ENCODE results near the gene ZNF322. TPM values are rescaled to one million over a fixed set of nuclear protein-coding genes. Genes with fewer than 3 reads are reported as not detected.
"Not testable (repeated sequence)": the region's sequence is repeated elsewhere in the genome, so short reads cannot be mapped to it uniquely, and the experiment has no call there.

ZNF322 gene
- total and polyA plus RNA-seq, 9 donors, result 12.9 to 23.0 (median 16.7) TPM

- not testable (repeated sequence) for H3K36me3 ChIP-seq (ENCODE audit: control insufficient read depth, insufficient read depth, low read length); H3K4me3 ChIP-seq (ENCODE audit: low read length); H3K9me3 ChIP-seq (replicated peaks; ENCODE audit: control insufficient read depth, low read depth, low read length); H3K27me3 ChIP-seq (ENCODE audit: control insufficient read depth, insufficient read depth, low read length); DNase-seq; H3K27ac ChIP-seq (ENCODE audit: low read length); H3K4me1 ChIP-seq (ENCODE audit: control insufficient read depth, insufficient read depth, low read length)
- no CpG with 5 or more reads among the region's 7 CpGs for WGBS (ENCODE audit: insufficient coverage)
Measured at GRCh38 chr6:26670558-26670957, 11.0 kb upstream of the ZNF322 start.

- WGBS (ENCODE audit: insufficient coverage), result 93% methylated on average over 4 of the region's 6 CpGs
Measured at GRCh38 chr6:26670003-26670402, 10.5 kb upstream of the ZNF322 start.

GRCh38 chr6:26660000-26660361 lies 435 bp upstream of the ZNF322 start:
- no peak for DNase-seq
- Histone ChIP-seq H3K27ac (ENCODE audit: low read length) (peak overlapping the region; percentile 88), H3K36me3 (ENCODE audit: control insufficient read depth, insufficient read depth, low read length) (peaks cover 6% of the 10 kb centered on the region), H3K4me1 (ENCODE audit: control insufficient read depth, insufficient read depth, low read length) (peaks cover 4% of the 10 kb centered on the region), H3K4me3 (ENCODE audit: low read length) (peak overlapping the region; percentile 76), H3K27me3 (ENCODE audit: control insufficient read depth, insufficient read depth, low read length) (peaks cover 8% of the 10 kb centered on the region), H3K9me3 (replicated peaks; ENCODE audit: control insufficient read depth, low read depth, low read length) (no peaks in the 10 kb centered on the region)
- 0% methylated on average over 5 of the region's 5 CpGs for WGBS (ENCODE audit: insufficient coverage)

More at GRCh38 chr6:26670003-26670402, 10.5 kb upstream of the ZNF322 start:
- DNase-seq; H3K27me3 ChIP-seq (ENCODE audit: control insufficient read depth, insufficient read depth, low read length); H3K4me3 ChIP-seq (ENCODE audit: low read length); H3K9me3 ChIP-seq (replicated peaks; ENCODE audit: control insufficient read depth, low read depth, low read length); H3K36me3 ChIP-seq (ENCODE audit: control insufficient read depth, insufficient read depth, low read length); H3K4me1 ChIP-seq (ENCODE audit: control insufficient read depth, insufficient read depth, low read length); H3K27ac ChIP-seq (ENCODE audit: low read length): not testable (repeated sequence)

- no peak for DNase-seq
- Histone ChIP-seq H3K27ac (ENCODE audit: low read length) (no peak overlapping the region), H3K36me3 (ENCODE audit: control insufficient read depth, insufficient read depth, low read length) (peaks cover 6% of the 10 kb centered on the region), H3K4me3 (ENCODE audit: low read length) (no peak overlapping the region), H3K9me3 (replicated peaks; ENCODE audit: control insufficient read depth, low read depth, low read length) (no peaks in the 10 kb centered on the region), H3K4me1 (ENCODE audit: control insufficient read depth, insufficient read depth, low read length) (peaks cover 4% of the 10 kb centered on the region), H3K27me3 (ENCODE audit: control insufficient read depth, insufficient read depth, low read length) (peaks cover 2% of the 10 kb centered on the region)
- WGBS (ENCODE audit: insufficient coverage), result 94% methylated on average over 3 of the region's 4 CpGs
Measured at GRCh38 chr6:26657256-26657655, 2.3 kb downstream of the ZNF322 start.

GRCh38 chr6:26653007-26653406 lies 6.5 kb downstream of the ZNF322 start:
- peaks cover 6% of the 10 kb centered on the region for H3K36me3 ChIP-seq (ENCODE audit: control insufficient read depth, insufficient read depth, low read length)
- DNase-seq, result no peak
- peaks cover 2% of the 10 kb centered on the region for H3K9me3 ChIP-seq (replicated peaks; ENCODE audit: control insufficient read depth, low read depth, low read length)
- H3K27me3 ChIP-seq (ENCODE audit: control insufficient read depth, insufficient read depth, low read length), result no peaks in the 10 kb centered on the region
- no CpG with 5 or more reads among the region's 5 CpGs for WGBS (ENCODE audit: insufficient coverage)
- H3K27ac ChIP-seq (ENCODE audit: low read length), result no peak overlapping the region
- H3K4me1 ChIP-seq (ENCODE audit: control insufficient read depth, insufficient read depth, low read length), result no peaks in the 10 kb centered on the region
- no peak overlapping the region for H3K4me3 ChIP-seq (ENCODE audit: low read length)

- Histone ChIP-seq H3K27ac (ENCODE audit: low read length) (no peak overlapping the region), H3K4me3 (ENCODE audit: low read length) (no peak overlapping the region), H3K4me1 (ENCODE audit: control insufficient read depth, insufficient read depth, low read length) (no peaks in the 10 kb centered on the region), H3K27me3 (ENCODE audit: control insufficient read depth, insufficient read depth, low read length) (no peaks in the 10 kb centered on the region), H3K9me3 (replicated peaks; ENCODE audit: control insufficient read depth, low read depth, low read length) (peaks cover 2% of the 10 kb centered on the region), H3K36me3 (ENCODE audit: control insufficient read depth, insufficient read depth, low read length) (peaks cover 3% of the 10 kb centered on the region)
- no peak for DNase-seq
Measured at GRCh38 chr6:26651133-26651781, 8.3 kb downstream of the ZNF322 start.

- H3K4me1 ChIP-seq (ENCODE audit: control insufficient read depth, insufficient read depth, low read length), result no peaks in the 10 kb centered on the region
- H3K36me3 ChIP-seq (ENCODE audit: control insufficient read depth, insufficient read depth, low read length), result peaks cover 20% of the 10 kb centered on the region
- H3K27me3 ChIP-seq (ENCODE audit: control insufficient read depth, insufficient read depth, low read length), result no peaks in the 10 kb centered on the region
- H3K27ac ChIP-seq (ENCODE audit: low read length), result no peak overlapping the region
- no peak for DNase-seq
- WGBS (ENCODE audit: insufficient coverage), result no CpG with 5 or more reads among the region's 1 CpG
- peaks cover 3% of the 10 kb centered on the region for H3K9me3 ChIP-seq (replicated peaks; ENCODE audit: control insufficient read depth, low read depth, low read length)
- H3K4me3 ChIP-seq (ENCODE audit: low read length), result no peak overlapping the region
Measured at GRCh38 chr6:26646074-26646473, 13.5 kb downstream of the ZNF322 start.

GRCh38 chr6:26640806-26641205 lies 18.7 kb downstream of the ZNF322 start:
- H3K36me3 ChIP-seq (ENCODE audit: control insufficient read depth, insufficient read depth, low read length), result peaks cover 34% of the 10 kb centered on the region
- WGBS (ENCODE audit: insufficient coverage), result no CpG with 5 or more reads among the region's 2 CpGs
- DNase-seq, result no peak

GRCh38 chr6:26629359-26629758 lies 30.2 kb downstream of the ZNF322 start:
- Histone ChIP-seq H3K27me3 (ENCODE audit: control insufficient read depth, insufficient read depth, low read length) (no peaks in the 10 kb centered on the region), H3K4me3 (ENCODE audit: low read length) (no peak overlapping the region)
- WGBS (ENCODE audit: insufficient coverage), result no CpG with 5 or more reads among the region's 1 CpG

More at GRCh38 chr6:26640806-26641205, 18.7 kb downstream of the ZNF322 start:
- H3K27me3 ChIP-seq (ENCODE audit: control insufficient read depth, insufficient read depth, low read length), result no peaks in the 10 kb centered on the region
- H3K4me1 ChIP-seq (ENCODE audit: control insufficient read depth, insufficient read depth, low read length), result no peaks in the 10 kb centered on the region
- H3K4me3 ChIP-seq (ENCODE audit: low read length), result no peak overlapping the region
- peaks cover 11% of the 10 kb centered on the region for H3K9me3 ChIP-seq (replicated peaks; ENCODE audit: control insufficient read depth, low read depth, low read length)
- H3K27ac ChIP-seq (ENCODE audit: low read length), result no peak overlapping the region

GRCh38 chr6:26627843-26628242 lies 31.7 kb downstream of the ZNF322 start:
- Histone ChIP-seq H3K27me3 (ENCODE audit: control insufficient read depth, insufficient read depth, low read length) (no peaks in the 10 kb centered on the region), H3K9me3 (replicated peaks; ENCODE audit: control insufficient read depth, low read depth, low read length) (peaks cover 3% of the 10 kb centered on the region), H3K36me3 (ENCODE audit: control insufficient read depth, insufficient read depth, low read length) (no peaks in the 10 kb centered on the region), H3K4me1 (ENCODE audit: control insufficient read depth, insufficient read depth, low read length) (no peaks in the 10 kb centered on the region), H3K27ac (ENCODE audit: low read length) (no peak overlapping the region), H3K4me3 (ENCODE audit: low read length) (no peak overlapping the region)
- no peak for DNase-seq
- WGBS (ENCODE audit: insufficient coverage), result no CpG with 5 or more reads among the region's 7 CpGs

More at GRCh38 chr6:26629359-26629758, 30.2 kb downstream of the ZNF322 start:
- Histone ChIP-seq H3K4me1 (ENCODE audit: control insufficient read depth, insufficient read depth, low read length) (no peaks in the 10 kb centered on the region), H3K36me3 (ENCODE audit: control insufficient read depth, insufficient read depth, low read length) (peaks cover 2% of the 10 kb centered on the region), H3K27ac (ENCODE audit: low read length) (no peak overlapping the region), H3K9me3 (replicated peaks; ENCODE audit: control insufficient read depth, low read depth, low read length) (peaks cover 3% of the 10 kb centered on the region)
- DNase-seq, result no peak

- Histone ChIP-seq H3K36me3 (ENCODE audit: control insufficient read depth, insufficient read depth, low read length) (no peaks in the 10 kb centered on the region), H3K27me3 (ENCODE audit: control insufficient read depth, insufficient read depth, low read length) (no peaks in the 10 kb centered on the region), H3K4me3 (ENCODE audit: low read length) (no peak overlapping the region), H3K4me1 (ENCODE audit: control insufficient read depth, insufficient read depth, low read length) (no peaks in the 10 kb centered on the region), H3K9me3 (replicated peaks; ENCODE audit: control insufficient read depth, low read depth, low read length) (peaks cover 3% of the 10 kb centered on the region), H3K27ac (ENCODE audit: low read length) (no peak overlapping the region)
- WGBS (ENCODE audit: insufficient coverage), result no CpG with 5 or more reads among the region's 1 CpG
- DNase-seq, result no peak
Measured at GRCh38 chr6:26624557-26624956, 35.0 kb downstream of the ZNF322 start.

All from muscle of leg (tissue), 11 donors.